Activated CD8-positive, alpha-beta memory T cell treated with anti-CD3 and anti-CD28 coated beads, Interleukin-2, amount 50 U/mL, for 48 hours (primary cell): ENCODE results near the gene NPAS3.

Experiments used
- DNase-seq: peaks from one replicate; pipeline ENCODE4 v3.0.0-alpha.2; 2020

The NPAS3 gene

GRCh38 chr14:33738029-33738428, 799.4 kb downstream of the NPAS3 start:
- no peak for DNase-seq

- no peak for DNase-seq
Observed at GRCh38 chr14:33738491-33738890, 799.8 kb downstream of the NPAS3 start.

GRCh38 chr14:33740531-33740930, 801.9 kb downstream of the NPAS3 start:
- DNase-seq, result no peak

DNA sequence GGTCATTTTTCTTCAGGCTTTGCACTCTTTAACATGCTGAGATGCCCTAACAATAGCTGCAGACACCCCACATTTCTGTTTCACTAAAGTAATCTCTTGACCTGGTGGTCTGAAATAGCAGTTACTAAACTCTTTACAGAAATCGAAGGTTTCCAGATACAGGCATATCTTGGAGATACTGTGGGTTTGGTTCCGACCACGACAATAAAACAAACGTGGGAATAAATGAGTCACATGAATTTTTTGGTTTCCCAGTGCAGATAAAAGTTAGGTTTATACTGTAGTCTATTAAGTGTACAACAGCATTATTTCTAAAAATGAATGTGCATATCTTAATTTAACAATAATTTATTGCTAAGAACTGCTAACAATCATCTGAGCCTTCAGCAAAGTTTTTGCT, 803.5 kb downstream of the NPAS3 start:
- no peak for DNase-seq

- no peak for DNase-seq
Observed at GRCh38 chr14:33745163-33745562, 806.5 kb downstream of the NPAS3 start.

DNA sequence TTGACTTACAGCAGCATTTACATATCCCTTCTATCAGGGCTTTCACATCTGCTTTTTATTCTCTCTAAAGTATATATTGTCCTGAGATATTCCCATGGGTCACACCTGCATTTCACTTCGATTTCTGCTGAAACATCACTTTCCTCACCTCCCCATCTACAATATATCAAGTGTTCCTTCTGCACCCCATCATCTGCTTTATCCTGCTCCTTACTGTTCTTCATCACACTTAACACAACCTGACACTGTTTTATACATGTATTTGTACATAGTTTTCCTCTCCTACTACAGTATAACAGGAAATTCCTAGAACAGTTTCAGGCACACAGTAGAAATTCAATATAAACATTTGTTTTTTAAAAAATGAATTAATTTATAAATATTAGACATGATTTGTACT, 809.1 kb downstream of the NPAS3 start:
- DNase-seq, result no peak

DNA sequence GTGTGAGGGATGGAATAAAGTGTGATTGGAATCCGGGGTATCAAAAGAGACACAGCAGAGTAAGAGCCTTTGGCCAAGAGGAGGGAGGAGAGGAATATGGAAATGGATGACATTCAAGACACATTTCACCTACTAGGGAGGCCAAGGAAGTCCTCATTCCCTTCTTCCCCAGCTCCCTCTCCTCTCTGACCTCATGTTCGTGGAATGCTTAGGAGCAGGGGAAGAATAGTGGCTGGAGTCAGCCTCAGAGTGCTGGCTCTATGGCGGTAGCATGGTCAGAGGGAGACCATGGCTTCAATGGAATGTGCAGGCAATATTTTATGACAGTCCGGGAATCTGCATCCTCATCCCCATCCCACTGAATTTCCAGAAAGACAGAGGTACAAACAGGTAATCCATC, 815.6 kb downstream of the NPAS3 start:
- DNase-seq, result no peak

- DNase-seq, result no peak
Observed at GRCh38 chr14:33755358-33755757, 816.7 kb downstream of the NPAS3 start.

- no peak for DNase-seq
Observed at GRCh38 chr14:33756833-33757232, 818.2 kb downstream of the NPAS3 start.

GRCh38 chr14:33758547-33758946, 819.9 kb downstream of the NPAS3 start:
- DNase-seq, result no peak

DNA sequence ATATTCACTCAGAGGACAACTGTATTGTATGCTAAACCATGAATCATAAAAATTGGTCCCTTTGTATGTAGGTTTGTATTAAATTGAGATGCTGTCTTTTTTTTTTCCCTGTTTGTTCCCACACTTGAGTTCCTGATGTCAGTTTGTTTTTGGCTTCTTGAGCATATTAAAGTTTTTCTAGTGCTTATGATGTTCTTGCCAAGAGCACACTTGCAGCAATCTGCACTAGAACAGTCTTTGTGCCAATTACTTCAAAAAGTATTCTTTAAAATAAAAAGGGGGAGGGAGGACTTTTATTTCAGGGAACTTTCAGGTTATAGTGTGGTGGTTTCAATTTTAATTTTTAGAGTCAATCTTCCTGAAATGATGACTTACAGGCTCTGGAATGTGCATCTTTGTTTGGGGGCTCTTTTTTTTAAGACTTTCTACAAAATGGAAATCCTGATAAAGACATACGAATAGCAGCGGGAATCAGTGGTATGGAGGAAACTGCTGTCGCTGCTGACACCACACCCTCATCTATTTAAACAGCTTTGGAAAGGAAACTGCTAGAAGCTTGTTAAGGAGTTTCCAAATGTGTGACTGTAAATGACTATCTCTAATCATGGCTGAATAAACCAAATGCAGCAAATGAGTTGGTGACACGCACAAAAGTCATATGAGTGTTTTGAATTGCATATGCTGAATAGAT, 823.6 kb downstream of the NPAS3 start:
- no peak for DNase-seq

DNA sequence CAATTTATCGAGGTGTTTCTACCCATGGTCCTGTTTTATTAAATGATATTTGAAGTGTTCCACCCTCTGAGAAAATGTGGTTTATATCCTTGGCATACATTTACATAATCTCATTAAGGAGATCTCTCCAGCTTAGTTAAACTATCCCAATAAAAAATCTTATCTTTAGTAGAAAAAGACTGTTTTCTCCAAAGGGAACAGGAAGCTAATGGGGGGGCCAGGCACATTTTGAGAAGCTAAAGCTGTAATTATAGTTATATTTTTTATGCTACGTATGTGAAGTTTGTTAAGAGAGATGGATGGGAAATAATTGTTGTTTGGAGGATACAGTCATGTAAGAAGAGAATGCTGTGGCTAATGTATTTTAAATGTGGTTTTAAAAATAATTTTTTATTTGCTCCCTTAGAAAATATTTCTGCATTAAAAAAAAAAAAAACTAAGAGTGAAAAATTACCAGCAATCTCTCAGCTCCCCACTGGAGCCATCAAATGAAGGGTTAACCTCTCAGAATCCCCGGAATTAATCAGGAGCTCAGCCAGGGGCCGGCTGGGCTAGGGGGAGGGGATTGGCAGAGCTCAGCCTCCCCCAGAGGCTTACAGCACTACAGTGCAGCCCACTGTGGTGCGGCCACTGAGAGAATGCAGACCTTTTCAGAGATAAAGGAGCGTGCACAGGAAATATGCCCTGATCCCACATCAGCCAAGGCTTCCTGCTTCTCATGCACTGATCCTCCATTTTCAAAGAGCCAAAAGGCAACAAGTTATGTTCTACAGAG, 826.4 kb downstream of the NPAS3 start:
- no peak for DNase-seq

GRCh38 chr14:33767586-33768457, 829.1 kb downstream of the NPAS3 start:
- DNase-seq, result no peak

GRCh38 chr14:33768458-33768830, 829.8 kb downstream of the NPAS3 start:
- no peak for DNase-seq

DNA sequence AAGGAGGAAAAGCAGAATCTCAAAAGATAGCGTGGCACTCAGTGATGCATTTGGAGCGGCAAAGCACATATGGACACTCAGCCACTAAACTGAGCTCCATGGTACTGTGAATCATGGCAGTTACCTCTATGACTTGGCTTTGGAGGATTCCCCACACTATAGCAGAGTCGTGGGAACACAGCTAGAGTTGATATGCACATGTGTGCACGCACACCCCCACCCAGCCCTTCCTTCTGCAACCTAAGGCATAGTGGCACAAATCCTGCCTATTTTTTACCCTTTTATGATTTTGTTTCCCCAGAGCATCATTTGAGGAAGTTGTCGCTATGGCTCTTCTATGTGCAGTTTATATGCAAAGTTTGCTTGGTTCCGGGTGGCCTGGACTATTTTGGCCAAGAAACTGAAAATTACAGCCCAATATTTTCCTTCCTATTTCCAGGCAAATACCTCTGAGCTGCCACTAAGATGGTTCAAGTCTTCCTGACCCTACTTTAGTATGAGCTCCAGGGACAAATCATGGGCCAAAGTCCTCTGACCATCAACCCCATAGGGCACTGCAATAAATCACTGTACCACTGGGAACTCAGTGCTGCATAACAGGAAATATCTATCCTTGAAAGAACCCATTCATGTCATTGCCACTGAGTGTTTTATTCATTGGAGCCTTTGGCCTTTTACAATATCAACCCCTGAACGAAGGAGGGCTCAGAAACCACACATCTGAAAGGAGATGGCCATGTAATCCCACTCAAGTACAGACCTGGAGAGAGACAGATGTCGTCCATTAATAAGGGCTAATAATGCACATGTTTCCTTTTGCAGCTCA, 834.7 kb downstream of the NPAS3 start:
- no peak for DNase-seq

DNA sequence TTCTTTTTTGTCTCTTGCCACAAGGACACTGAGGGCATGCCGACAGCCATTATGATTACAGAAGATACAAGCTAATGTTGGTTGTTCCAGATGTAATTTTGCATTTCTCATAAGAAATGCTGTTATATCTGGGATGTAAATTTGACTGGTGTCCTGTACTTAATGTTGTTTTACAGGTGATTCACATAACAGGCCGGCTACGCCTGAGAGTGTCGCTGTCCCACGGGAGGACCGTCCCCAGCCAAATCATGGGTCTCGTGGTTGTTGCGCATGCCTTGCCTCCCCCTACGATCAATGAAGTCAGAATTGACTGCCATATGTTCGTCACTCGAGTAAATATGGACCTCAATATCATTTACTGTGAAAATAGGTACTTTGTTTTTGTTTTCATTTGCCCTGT, 835.5 kb downstream of the NPAS3 start:
- DNase-seq, result no peak

- no peak for DNase-seq
Observed at GRCh38 chr14:33774723-33775470, 836.2 kb downstream of the NPAS3 start.

DNA sequence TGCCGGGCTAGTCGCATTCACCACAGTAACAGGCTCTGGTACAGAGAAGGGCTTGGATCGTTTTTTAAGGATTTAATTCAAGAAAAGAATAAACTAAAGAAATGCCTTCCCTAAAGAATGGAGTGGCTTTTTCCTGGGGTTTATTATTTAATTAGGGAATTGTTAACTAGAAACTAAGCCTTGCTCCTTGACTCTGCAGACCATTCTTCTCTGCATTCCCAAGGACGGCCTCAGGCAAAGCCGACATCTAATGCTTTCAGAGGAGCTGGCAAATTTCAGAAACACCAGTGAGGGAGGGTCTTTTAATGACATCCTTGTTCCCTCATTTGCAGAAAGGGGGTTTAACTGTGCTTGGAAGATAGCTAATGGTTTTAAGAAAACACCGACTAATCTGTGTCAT, 838.2 kb downstream of the NPAS3 start:
- no peak for DNase-seq

- no peak for DNase-seq
Observed at GRCh38 chr14:33777681-33778080, 839.0 kb downstream of the NPAS3 start.

- no peak for DNase-seq
Observed at GRCh38 chr14:33780035-33780434, 841.4 kb downstream of the NPAS3 start.

GRCh38 chr14:33781236-33781635, 842.6 kb downstream of the NPAS3 start:
- no peak for DNase-seq

DNA sequence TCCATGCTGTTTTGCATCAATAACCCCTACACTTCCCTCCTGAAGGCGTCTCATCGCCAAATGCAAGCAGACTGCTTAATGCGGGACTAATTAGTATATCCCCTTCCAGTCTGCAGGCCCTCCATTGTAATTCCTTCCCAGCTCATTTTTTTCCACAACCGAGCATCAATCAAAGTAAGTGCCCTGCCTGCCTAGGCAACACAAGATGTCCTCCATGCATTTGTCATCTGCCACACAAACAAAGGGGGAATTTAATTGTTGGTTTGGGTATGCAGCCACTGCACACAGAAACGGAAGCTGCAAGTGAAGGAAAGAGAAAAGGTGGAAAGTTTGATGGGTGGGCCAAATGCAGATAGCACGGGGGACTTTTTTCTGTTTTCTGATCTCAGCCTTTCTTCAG, 844.2 kb downstream of the NPAS3 start:
- DNase-seq, result no peak
